HCT116 (cell line): ENCODE data around the gene CRTC1. TPM values are rescaled to one million over a fixed set of nuclear protein-coding genes. Genes with fewer than 3 reads are reported as not detected.

Experiments
- ATAC-seq: fragments of 200-7000 bp; cut with Tn5 transposase; 2 replicates; pipeline ENCODE4 v1.9.1; 2020; ENCODE audit warnings: mild to moderate bottlenecking, moderate library complexity
- BruUV-seq: library from RNA; stranded (reverse); fragments of 400-500 nt; replicated peaks from 2 replicates; lab custom pipeline; 2021; lab: Mats Ljungman, UMichigan
- CTCF ChIA-PET: fragments of 300-600 bp; sonication (Branson Sonifier 250); formaldehyde crosslinking; loops from one replicate; lab custom pipeline; 2021; ENCODE audit warnings: antibody characterized with exemption; lab: Charles Lee
- POLR2A ChIA-PET: fragments of 300-600, 350-600 bp; sonication (Branson Sonifier 250); formaldehyde crosslinking; loops from one replicate; lab custom pipeline; 2021; ENCODE audit warnings: antibody characterized with exemption; lab: Charles Lee
- RAD21 ChIA-PET, 2 experiments: fragments of 300-600 bp; sonication (Branson Sonifier 250); formaldehyde crosslinking; loops; one replicate each; lab custom pipeline; 2023; ENCODE audit warnings: low total read pairs in 2 of 2; ENCODE audit not compliant: uncharacterized antibody in 2 of 2, unreplicated experiment in 2 of 2, low non-redundant PET in 1 of 2; lab: Charles Lee
- DNase-seq: peaks from one replicate; pipeline ENCODE4 v3.0.0-alpha.2; 2010; ENCODE audit warnings: low read depth, low spot score
- H2AFZ ChIP-seq: fragments of 200-600 bp; shearing (Covaris generic), sonication (generic); 2 replicates; pipeline ENCODE4 v1.6.1; 2017; ENCODE audit warnings: low read depth, mixed run types, mixed read lengths, antibody characterized with exemption, low read length; ENCODE audit not compliant: poor library complexity, severe bottlenecking
- H3K27ac ChIP-seq: 2 replicates; pipeline ENCODE4 v1.5.1; 2012; ENCODE audit warnings: low read depth, low read length
- H3K27me3 ChIP-seq: fragments of 200-600 bp; sonication (generic); 2 replicates; pipeline ENCODE4 v1.6.1; 2016; ENCODE audit warnings: mixed run types, low read length, mixed read lengths; ENCODE audit not compliant: insufficient read depth
- H3K36me3 ChIP-seq, 2 experiments: fragments of 200-500 bp in 1 of 2; fragments of 200-600 bp in 1 of 2; sonication (Bioruptor generic) in 1 of 2; sonication (generic) in 1 of 2; 2 replicates each; pipeline versions ENCODE4 v1.5.1 to v1.6.1; 2014 to 2016; ENCODE audit warnings: low read length in 2 of 2, inconsistent platforms in 1 of 2, mixed read lengths in 1 of 2, mixed run types in 1 of 2; ENCODE audit not compliant: insufficient read depth in 2 of 2, control insufficient read depth in 1 of 2
- H3K4me1 ChIP-seq, 2 experiments: fragments of 200-600 bp in 1 of 2; sonication (generic) in 1 of 2; 2 replicates each; pipeline versions ENCODE4 v1.5.1 to v1.6.1; 2012 to 2017; ENCODE audit warnings: low read length in 2 of 2, inconsistent platforms in 1 of 2, mild to moderate bottlenecking in 1 of 2, mixed read lengths in 1 of 2, mixed run types in 1 of 2, moderate library complexity in 1 of 2; ENCODE audit not compliant: insufficient read depth in 2 of 2, control insufficient read depth in 1 of 2
- H3K4me2 ChIP-seq: fragments of 200-600 bp; sonication (generic); 2 replicates; pipeline ENCODE4 v1.6.1; 2017; ENCODE audit warnings: mixed run types, low read length, mixed read lengths
- H3K4me3 ChIP-seq, 2 experiments: fragments of 200-600 bp in 1 of 2; sonication (generic) in 1 of 2; replicated peaks in 1 of 2; 2 replicates each; pipeline ENCODE4 v1.5.1; 2011 to 2016; ENCODE audit warnings: low read length in 2 of 2, control low read depth in 1 of 2, low read depth in 1 of 2, mild to moderate bottlenecking in 1 of 2, mixed read lengths in 1 of 2, mixed run types in 1 of 2
- H3K79me2 ChIP-seq: fragments of 200-600 bp; sonication (generic); 2 replicates; pipeline ENCODE4 v1.6.1; 2017; ENCODE audit warnings: mild to moderate bottlenecking, mixed run types, low read length, moderate library complexity, mixed read lengths; ENCODE audit not compliant: insufficient read depth
- H3K9ac ChIP-seq: fragments of 200-600 bp; sonication (generic); 2 replicates; pipeline ENCODE4 v1.6.1; 2016; ENCODE audit warnings: low read length, mixed read lengths
- H3K9me2 ChIP-seq: fragments of 200-600 bp; sonication (generic), shearing (Covaris generic); 2 replicates; pipeline ENCODE4 v1.6.1; 2017; ENCODE audit warnings: mixed run types, mild to moderate bottlenecking, moderate library complexity; ENCODE audit not compliant: insufficient read depth
- H3K9me3 ChIP-seq, 2 experiments: fragments of 200-500 bp in 1 of 2; fragments of 200-600 bp in 1 of 2; sonication (Bioruptor generic) in 1 of 2; sonication (generic) in 1 of 2; 2 replicates each; pipeline ENCODE4 v1.6.1; 2014 to 2017; ENCODE audit warnings: low read length in 2 of 2, mixed read lengths in 2 of 2, inconsistent platforms in 1 of 2, low read depth in 1 of 2, mild to moderate bottlenecking in 1 of 2, mixed run types in 1 of 2, moderate library complexity in 1 of 2; ENCODE audit not compliant: control insufficient read depth in 1 of 2, insufficient read depth in 1 of 2
- H4K20me1 ChIP-seq: fragments of 200-600 bp; sonication (generic), shearing (Covaris generic); 2 replicates; pipeline ENCODE4 v1.6.1; 2017; ENCODE audit warnings: mixed run types, mild to moderate bottlenecking, moderate library complexity; ENCODE audit not compliant: insufficient read depth
- CBX3 ChIP-seq: IDR thresholded peaks from 2 replicates; pipeline ENCODE4 v1.6.1; 2012; ENCODE audit warnings: low read depth
- EGR1 ChIP-seq: IDR thresholded peaks from 2 replicates; pipeline ENCODE4 v1.6.1; 2012; ENCODE audit warnings: low read depth
- EZH2 ChIP-seq: fragments of 200-600 bp; sonication (generic); IDR thresholded peaks from 2 replicates; pipeline ENCODE4 v1.6.1; 2017; ENCODE audit warnings: antibody characterized with exemption, mixed run types
- EZH2phosphoT487 ChIP-seq: fragments of 200-600 bp; IDR thresholded peaks from 2 replicates; pipeline ENCODE4 v1.6.1; 2018; ENCODE audit warnings: antibody characterized with exemption, borderline replicate concordance
- JUND ChIP-seq: IDR thresholded peaks from 2 replicates; pipeline ENCODE4 v1.6.1; 2012
- POLR2A ChIP-seq: IDR thresholded peaks from 2 replicates; pipeline ENCODE4 v1.7.0; 2011; ENCODE audit warnings: borderline replicate concordance; ENCODE audit not compliant: insufficient read depth, insufficient read length; ENCODE audit errors: extremely low read depth
- RAD21 ChIP-seq: IDR thresholded peaks from 2 replicates; pipeline ENCODE4 v1.6.1; 2012; ENCODE audit warnings: low read depth, mild to moderate bottlenecking
- SIN3A ChIP-seq: IDR thresholded peaks from 2 replicates; pipeline ENCODE4 v1.6.1; 2012; ENCODE audit warnings: low read depth
- SP1 ChIP-seq: IDR thresholded peaks from 2 replicates; pipeline ENCODE4 v1.6.1; 2012; ENCODE audit warnings: low read depth
- SRF ChIP-seq: IDR thresholded peaks from 2 replicates; pipeline ENCODE4 v1.6.1; 2012; ENCODE audit warnings: low read depth
- TCF7L2 ChIP-seq: IDR thresholded peaks from 2 replicates; pipeline ENCODE4 v1.7.0; 2011; ENCODE audit warnings: borderline replicate concordance, inconsistent platforms; ENCODE audit not compliant: insufficient read depth, insufficient read length; ENCODE audit errors: extremely low read depth
- ZNF274 ChIP-seq: fragments of 200-500 bp; sonication (Bioruptor generic); IDR thresholded peaks from 2 replicates; pipeline ENCODE4 v1.6.1; 2014; ENCODE audit warnings: mild to moderate bottlenecking, low read depth, low read length, inconsistent platforms
- intact Hi-C: fragments of 100-400 bp; cut with micrococcal nuclease; formaldehyde crosslinking; loops from 2 replicates; pipeline ENCODE4 v1.10.0; 2022
- total RNA-seq: library from RNA; stranded (reverse); gene quantifications from one replicate; pipeline ENCODE4 v1.2.1, GENCODE V29; 2021; ENCODE audit not compliant: unreplicated experiment
- TF ChIP-seq, protein P1 (sequence below): IDR thresholded peaks from 2 replicates; pipeline ENCODE4 v1.6.1; 2011; ENCODE audit warnings: mild to moderate bottlenecking, low read length, moderate library complexity; ENCODE audit not compliant: insufficient replicate concordance; ENCODE audit errors: extremely low read depth
- TF ChIP-seq, protein P2 (sequence below): IDR thresholded peaks from 2 replicates; pipeline ENCODE4 v1.6.1; 2012
- TF ChIP-seq, protein P3 (sequence below): IDR thresholded peaks from 2 replicates; pipeline ENCODE4 v1.6.1; 2012
- TF ChIP-seq, protein P4 (sequence below): IDR thresholded peaks from 2 replicates; pipeline ENCODE4 v1.6.1; 2012; ENCODE audit warnings: low read depth

Gene CRTC1
- total RNA-seq, 1 experiment from 2014 or later = 14.9 TPM

DNA sequence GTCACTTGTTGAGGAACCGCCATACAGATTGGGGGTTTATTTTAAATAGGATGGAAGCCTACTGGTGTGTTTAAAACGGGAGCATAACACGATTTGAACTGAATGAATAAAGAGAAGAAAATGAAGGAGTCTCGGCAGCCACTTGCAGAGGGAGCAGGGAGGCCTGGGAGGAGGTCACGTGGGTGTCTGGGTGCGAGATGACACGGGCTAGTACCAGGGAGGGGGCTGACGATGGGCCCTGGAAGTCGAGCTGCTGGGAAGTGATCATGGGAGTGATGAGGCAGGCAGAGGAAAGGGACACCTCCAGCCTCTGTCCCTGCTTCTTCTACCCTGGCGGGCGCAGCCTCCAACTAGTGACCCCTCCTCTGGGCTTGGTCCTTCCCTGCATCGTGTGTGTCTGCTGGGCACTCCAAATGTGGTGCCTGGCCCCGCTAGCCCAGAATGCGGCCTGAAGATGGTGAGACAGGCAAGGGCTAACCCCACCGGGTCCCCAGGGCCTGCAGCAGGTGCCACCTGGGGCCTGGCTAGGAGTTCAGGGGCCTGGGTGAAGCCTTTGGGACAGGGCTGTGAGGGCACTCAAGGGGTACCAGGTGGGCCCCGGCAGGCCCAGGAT, 35.5 kb downstream of the CRTC1 start:
- H4K20me1 ChIP-seq = no peaks in the 10 kb centered on the region
- intact Hi-C loops = no loop called here
- ChIA-PET CTCF (no interaction called here), POLR2A (no interaction called here)
- H3K4me1 ChIP-seq = no peaks in the 10 kb centered on the region
- H3K9me2 ChIP-seq = no peaks in the 10 kb centered on the region
- H3K27me3 ChIP-seq = no peaks in the 10 kb centered on the region
- TF ChIP-seq RAD21 (no peak), SIN3A (no peak), ZNF274 (no peak)
- TF ChIP-seq, all 23 proteins: peak for 0
- RAD21 ChIA-PET = no interaction called here
- Histone ChIP-seq H3K4me3 (no peak overlapping the region), H3K4me2 (no peak overlapping the region), H3K79me2 (no peaks in the 10 kb centered on the region), H2AFZ (no peak overlapping the region), H3K36me3 (no peaks in the 10 kb centered on the region), H3K9ac (no peak overlapping the region), H3K9me3 (no peaks in the 10 kb centered on the region), H3K27ac (no peak overlapping the region)
- no peak for ATAC-seq
- BruUV-seq = no TSS peak
- DNase-seq = no peak

DNA sequence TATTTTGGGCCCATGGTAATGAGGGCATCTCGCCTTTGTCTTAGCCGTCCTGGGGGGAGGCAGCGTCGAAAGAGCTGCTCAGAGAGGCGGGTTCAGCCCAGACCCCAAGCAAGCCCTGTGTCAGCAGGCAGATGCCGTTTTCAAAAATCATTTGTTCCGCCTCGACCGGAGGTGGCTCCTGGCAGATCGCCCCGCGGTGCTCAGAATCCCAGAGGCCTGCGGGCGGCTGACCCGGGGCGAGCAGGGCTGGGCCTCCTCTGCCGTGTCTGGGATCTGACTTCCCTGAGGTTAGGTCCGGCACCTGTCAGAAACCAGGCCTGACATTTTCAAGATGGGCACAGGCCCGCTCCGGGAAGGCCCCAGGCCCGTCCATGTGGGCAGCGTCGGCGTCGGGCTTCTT, 36.1 kb downstream of the CRTC1 start:
- intact Hi-C loops = no loop called here
- Histone ChIP-seq H3K9me2 (no peaks in the 10 kb centered on the region), H2AFZ (no peak overlapping the region), H3K79me2 (no peaks in the 10 kb centered on the region), H3K4me1 (no peaks in the 10 kb centered on the region), H3K36me3 (no peaks in the 10 kb centered on the region), H3K9ac (no peak overlapping the region), H3K27ac (no peak overlapping the region), H3K27me3 (no peaks in the 10 kb centered on the region), H4K20me1 (no peaks in the 10 kb centered on the region), H3K4me3 (no peak overlapping the region), H3K9me3 (no peaks in the 10 kb centered on the region), H3K4me2 (no peak overlapping the region)
- POLR2A ChIA-PET = no interaction called here
- DNase-seq (no peak), ATAC-seq (no peak)
- CTCF ChIA-PET = no interaction called here
- BruUV-seq = no TSS peak
- RAD21 ChIA-PET = no interaction called here
- TF ChIP-seq SIN3A (no peak), EZH2 (no peak), ZNF274 (no peak), CBX3 (no peak), TCF7L2 (no peak), EZH2phosphoT487 (no peak), JUND (no peak), RAD21 (no peak), POLR2A (no peak), SRF (no peak), SP1 (no peak), EGR1 (no peak)
- TF ChIP-seq, protein P1, sequence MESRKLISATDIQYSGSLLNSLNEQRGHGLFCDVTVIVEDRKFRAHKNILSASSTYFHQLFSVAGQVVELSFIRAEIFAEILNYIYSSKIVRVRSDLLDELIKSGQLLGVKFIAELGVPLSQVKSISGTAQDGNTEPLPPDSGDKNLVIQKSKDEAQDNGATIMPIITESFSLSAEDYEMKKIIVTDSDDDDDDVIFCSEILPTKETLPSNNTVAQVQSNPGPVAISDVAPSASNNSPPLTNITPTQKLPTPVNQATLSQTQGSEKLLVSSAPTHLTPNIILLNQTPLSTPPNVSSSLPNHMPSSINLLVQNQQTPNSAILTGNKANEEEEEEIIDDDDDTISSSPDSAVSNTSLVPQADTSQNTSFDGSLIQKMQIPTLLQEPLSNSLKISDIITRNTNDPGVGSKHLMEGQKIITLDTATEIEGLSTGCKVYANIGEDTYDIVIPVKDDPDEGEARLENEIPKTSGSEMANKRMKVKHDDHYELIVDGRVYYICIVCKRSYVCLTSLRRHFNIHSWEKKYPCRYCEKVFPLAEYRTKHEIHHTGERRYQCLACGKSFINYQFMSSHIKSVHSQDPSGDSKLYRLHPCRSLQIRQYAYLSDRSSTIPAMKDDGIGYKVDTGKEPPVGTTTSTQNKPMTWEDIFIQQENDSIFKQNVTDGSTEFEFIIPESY = no peak
- TF ChIP-seq, protein P2, sequence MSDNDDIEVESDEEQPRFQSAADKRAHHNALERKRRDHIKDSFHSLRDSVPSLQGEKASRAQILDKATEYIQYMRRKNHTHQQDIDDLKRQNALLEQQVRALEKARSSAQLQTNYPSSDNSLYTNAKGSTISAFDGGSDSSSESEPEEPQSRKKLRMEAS = no peak
- TF ChIP-seq, protein P3, sequence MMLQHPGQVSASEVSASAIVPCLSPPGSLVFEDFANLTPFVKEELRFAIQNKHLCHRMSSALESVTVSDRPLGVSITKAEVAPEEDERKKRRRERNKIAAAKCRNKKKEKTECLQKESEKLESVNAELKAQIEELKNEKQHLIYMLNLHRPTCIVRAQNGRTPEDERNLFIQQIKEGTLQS = no peak
- TF ChIP-seq, protein P4, sequence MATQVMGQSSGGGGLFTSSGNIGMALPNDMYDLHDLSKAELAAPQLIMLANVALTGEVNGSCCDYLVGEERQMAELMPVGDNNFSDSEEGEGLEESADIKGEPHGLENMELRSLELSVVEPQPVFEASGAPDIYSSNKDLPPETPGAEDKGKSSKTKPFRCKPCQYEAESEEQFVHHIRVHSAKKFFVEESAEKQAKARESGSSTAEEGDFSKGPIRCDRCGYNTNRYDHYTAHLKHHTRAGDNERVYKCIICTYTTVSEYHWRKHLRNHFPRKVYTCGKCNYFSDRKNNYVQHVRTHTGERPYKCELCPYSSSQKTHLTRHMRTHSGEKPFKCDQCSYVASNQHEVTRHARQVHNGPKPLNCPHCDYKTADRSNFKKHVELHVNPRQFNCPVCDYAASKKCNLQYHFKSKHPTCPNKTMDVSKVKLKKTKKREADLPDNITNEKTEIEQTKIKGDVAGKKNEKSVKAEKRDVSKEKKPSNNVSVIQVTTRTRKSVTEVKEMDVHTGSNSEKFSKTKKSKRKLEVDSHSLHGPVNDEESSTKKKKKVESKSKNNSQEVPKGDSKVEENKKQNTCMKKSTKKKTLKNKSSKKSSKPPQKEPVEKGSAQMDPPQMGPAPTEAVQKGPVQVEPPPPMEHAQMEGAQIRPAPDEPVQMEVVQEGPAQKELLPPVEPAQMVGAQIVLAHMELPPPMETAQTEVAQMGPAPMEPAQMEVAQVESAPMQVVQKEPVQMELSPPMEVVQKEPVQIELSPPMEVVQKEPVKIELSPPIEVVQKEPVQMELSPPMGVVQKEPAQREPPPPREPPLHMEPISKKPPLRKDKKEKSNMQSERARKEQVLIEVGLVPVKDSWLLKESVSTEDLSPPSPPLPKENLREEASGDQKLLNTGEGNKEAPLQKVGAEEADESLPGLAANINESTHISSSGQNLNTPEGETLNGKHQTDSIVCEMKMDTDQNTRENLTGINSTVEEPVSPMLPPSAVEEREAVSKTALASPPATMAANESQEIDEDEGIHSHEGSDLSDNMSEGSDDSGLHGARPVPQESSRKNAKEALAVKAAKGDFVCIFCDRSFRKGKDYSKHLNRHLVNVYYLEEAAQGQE = no peak
